Trophoblast cell (in vitro differentiated cells and primary cell): ENCODE measurements around the gene POU5F1.
"Not testable (repeated sequence)": the region's sequence is repeated elsewhere in the genome, so short reads cannot be mapped to it uniquely, and the experiment has no call there.

Experiments used
- DNase-seq, 2 donors: peaks; one replicate each; pipeline ENCODE4 v3.0.0-alpha.2; 2016
- H2AFZ ChIP-seq: 2 replicates; pipeline ENCODE4 v1.6.1; 2013; ENCODE audit warnings: low read length, moderate library complexity, mild to moderate bottlenecking; ENCODE audit not compliant: insufficient read depth, poor library complexity
- H2AK5ac ChIP-seq: 2 replicates; pipeline ENCODE4 v1.6.1; 2013; ENCODE audit warnings: mild to moderate bottlenecking, low read length
- H2BK120ac ChIP-seq: 2 replicates; pipeline ENCODE4 v1.6.1; 2013; ENCODE audit warnings: low read length, mild to moderate bottlenecking, moderate library complexity; ENCODE audit not compliant: insufficient read depth, poor library complexity
- H2BK12ac ChIP-seq: 2 replicates; pipeline ENCODE4 v1.6.1; 2013; ENCODE audit warnings: mild to moderate bottlenecking, low read length, moderate library complexity
- H2BK5ac ChIP-seq: 2 replicates; pipeline ENCODE4 v1.6.1; 2013; ENCODE audit warnings: low read length, low read depth, moderate library complexity, mild to moderate bottlenecking; ENCODE audit not compliant: poor library complexity
- H3K14ac ChIP-seq: 2 replicates; pipeline ENCODE4 v1.6.1; 2013; ENCODE audit warnings: mild to moderate bottlenecking, low read length
- H3K18ac ChIP-seq: 2 replicates; pipeline ENCODE4 v1.6.1; 2013; ENCODE audit warnings: mild to moderate bottlenecking, low read length
- H3K23ac ChIP-seq: 2 replicates; pipeline ENCODE4 v1.6.1; 2013; ENCODE audit warnings: low read length
- H3K27ac ChIP-seq: 2 replicates; pipeline ENCODE4 v1.5.1; 2013; ENCODE audit warnings: low read depth, mild to moderate bottlenecking, inconsistent platforms, low read length, moderate library complexity
- H3K27me3 ChIP-seq: 2 replicates; pipeline ENCODE4 v1.6.1; 2013; ENCODE audit warnings: inconsistent platforms, mild to moderate bottlenecking, low read length, moderate library complexity; ENCODE audit not compliant: insufficient read depth
- H3K36me3 ChIP-seq, 2 experiments: 1 replicate in 1 of 2; 2 replicates in 1 of 2; pipeline ENCODE4 v1.6.1; 2013; ENCODE audit warnings: low read length in 2 of 2, mild to moderate bottlenecking in 2 of 2, moderate library complexity in 1 of 2; ENCODE audit not compliant: insufficient read depth in 2 of 2, control insufficient read depth in 1 of 2
- H3K4ac ChIP-seq: 2 replicates; pipeline ENCODE4 v1.6.1; 2013; ENCODE audit warnings: low read depth, mild to moderate bottlenecking, low read length, moderate library complexity
- H3K4me1 ChIP-seq, 2 experiments: 1 replicate in 1 of 2; 2 replicates in 1 of 2; pipeline ENCODE4 v1.6.1; 2013; ENCODE audit warnings: low read length in 2 of 2, mild to moderate bottlenecking in 2 of 2, moderate library complexity in 1 of 2; ENCODE audit not compliant: insufficient read depth in 2 of 2, control insufficient read depth in 1 of 2
- H3K4me2 ChIP-seq: 2 replicates; pipeline ENCODE4 v1.6.1; 2013; ENCODE audit warnings: inconsistent platforms, mild to moderate bottlenecking, low read length, moderate library complexity
- H3K4me3 ChIP-seq: 2 replicates; pipeline ENCODE4 v1.5.1; 2013; ENCODE audit warnings: mild to moderate bottlenecking, low read depth, low read length, inconsistent platforms
- H3K79me1 ChIP-seq: one replicate; pipeline ENCODE4 v1.6.1; 2013; ENCODE audit warnings: low read length
- H3K79me2 ChIP-seq: 2 replicates; pipeline ENCODE4 v1.6.1; 2013; ENCODE audit warnings: low read length, mild to moderate bottlenecking; ENCODE audit not compliant: control insufficient read depth, insufficient read depth, poor library complexity
- H3K9ac ChIP-seq: 2 replicates; pipeline ENCODE4 v1.6.1; 2013; ENCODE audit warnings: mild to moderate bottlenecking, low read length
- H3K9me3 ChIP-seq: 2 replicates; pipeline ENCODE4 v1.6.1; 2013; ENCODE audit warnings: low read depth, mild to moderate bottlenecking, control low read depth, inconsistent platforms, low read length; ENCODE audit not compliant: insufficient read depth
- H4K12ac ChIP-seq: 2 replicates; pipeline ENCODE4 v1.6.1; 2013; ENCODE audit warnings: low read depth, mild to moderate bottlenecking, low read length, moderate library complexity
- H4K8ac ChIP-seq: 2 replicates; pipeline ENCODE4 v1.6.1; 2013; ENCODE audit warnings: low read depth, mild to moderate bottlenecking, low read length, moderate library complexity
- H4K91ac ChIP-seq: one replicate; pipeline ENCODE4 v1.6.1; 2013; ENCODE audit warnings: low read depth, mild to moderate bottlenecking, low read length, moderate library complexity
- WGBS: extraction: QIAGEN DNeasy Blood & Tissue Kit; methylation state at CpG from one replicate; pipeline ENCODE4 v1.1.7; 2013; ENCODE audit warnings: missing lambda C conversion rate; ENCODE audit not compliant: insufficient read length, insufficient coverage; ENCODE audit errors: extremely low coverage; 5-methylcytosine and 5-hydroxymethylcytosine counted together

Gene POU5F1

DNA sequence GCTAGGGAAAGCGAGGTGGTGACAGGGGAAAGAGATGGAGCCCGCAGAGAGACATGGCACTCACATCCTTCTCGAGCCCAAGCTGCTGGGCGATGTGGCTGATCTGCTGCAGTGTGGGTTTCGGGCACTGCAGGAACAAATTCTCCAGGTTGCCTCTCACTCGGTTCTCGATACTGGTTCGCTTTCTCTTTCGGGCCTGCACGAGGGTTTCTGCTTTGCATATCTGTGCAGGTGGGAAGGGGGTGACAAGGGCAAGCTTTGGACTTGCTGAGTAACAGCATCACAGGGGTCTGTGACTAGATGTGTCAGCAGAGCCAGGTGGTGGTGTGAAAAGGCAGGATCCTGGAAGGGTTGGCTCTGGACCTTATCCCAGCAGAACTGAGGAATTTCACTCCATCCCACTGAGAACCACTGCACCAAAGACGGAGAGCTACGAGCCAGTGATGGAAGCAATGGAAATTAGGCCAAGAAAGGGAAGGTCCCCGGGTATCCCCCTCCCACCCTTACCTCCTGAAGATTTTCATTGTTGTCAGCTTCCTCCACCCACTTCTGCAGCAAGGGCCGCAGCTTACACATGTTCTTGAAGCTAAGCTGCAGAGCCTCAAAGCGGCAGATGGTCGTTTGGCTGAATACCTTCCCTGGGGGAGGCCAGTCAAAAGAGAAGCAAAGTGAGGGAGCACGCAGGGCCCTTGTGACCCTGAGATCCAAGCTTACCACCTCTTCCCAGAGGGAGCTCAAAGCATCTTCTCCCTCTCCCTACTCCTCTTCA is 5.2 kb downstream of the POU5F1 start:
- not testable (repeated sequence) for H3K27ac ChIP-seq, H3K79me2 ChIP-seq, H3K4me3 ChIP-seq, H3K23ac ChIP-seq, H3K9ac ChIP-seq, H3K9me3 ChIP-seq, H4K12ac ChIP-seq, H2BK12ac ChIP-seq, H3K14ac ChIP-seq, H4K91ac ChIP-seq, H3K4ac ChIP-seq, H2AK5ac ChIP-seq, H2AFZ ChIP-seq, H2BK5ac ChIP-seq, H4K8ac ChIP-seq, DNase-seq, H3K79me1 ChIP-seq, H3K4me2 ChIP-seq, H3K18ac ChIP-seq, H2BK120ac ChIP-seq, H3K4me1 ChIP-seq, H3K27me3 ChIP-seq
- WGBS: no CpG with 5 or more reads among the region's 17 CpGs
- H3K36me3 ChIP-seq: peaks cover 11% of the 10 kb centered on the region in 2 experiments

GRCh38 chr6:31164475-31165063 is 5.9 kb downstream of the POU5F1 start:
- H4K12ac ChIP-seq, H3K4me1 ChIP-seq, H2AK5ac ChIP-seq, H3K79me2 ChIP-seq, H3K79me1 ChIP-seq, H3K27me3 ChIP-seq, H3K27ac ChIP-seq, H3K4me3 ChIP-seq, H3K9me3 ChIP-seq, H2BK5ac ChIP-seq, H3K14ac ChIP-seq, H3K4ac ChIP-seq, H4K91ac ChIP-seq, H3K18ac ChIP-seq, H3K4me2 ChIP-seq, H3K23ac ChIP-seq, H3K9ac ChIP-seq, H4K8ac ChIP-seq, H2AFZ ChIP-seq, DNase-seq, H2BK120ac ChIP-seq, H2BK12ac ChIP-seq: not testable (repeated sequence)
- no CpG with 5 or more reads among the region's 9 CpGs for WGBS
- peaks cover 11% of the 10 kb centered on the region in 2 experiments for H3K36me3 ChIP-seq

GRCh38 chr6:31163922-31164321 is 6.6 kb downstream of the POU5F1 start:
- Histone ChIP-seq H2BK5ac (no peak overlapping the region), H2AFZ (no peak overlapping the region), H3K27ac (no peak overlapping the region), H3K23ac (no peak overlapping the region), H3K27me3 (no peaks in the 10 kb centered on the region), H3K4me2 (no peak overlapping the region), H3K79me2 (no peaks in the 10 kb centered on the region), H2BK120ac (no peak overlapping the region), H2AK5ac (no peak overlapping the region), H2BK12ac (no peak overlapping the region), H3K36me3 (peaks cover 11% of the 10 kb centered on the region in 2 experiments), H3K4me3 (no peak overlapping the region), H4K91ac (no peak overlapping the region), H4K8ac (no peak overlapping the region), H3K18ac (no peak overlapping the region), H3K14ac (no peak overlapping the region), H4K12ac (no peak overlapping the region), H3K79me1 (no peaks in the 10 kb centered on the region), H3K9ac (no peak overlapping the region), H3K9me3 (peaks cover 2% of the 10 kb centered on the region), H3K4me1 (peaks cover 10 to 12% of the 10 kb centered on the region in 2 experiments), H3K4ac (no peak overlapping the region)
- DNase-seq: no peak

- peaks cover 7 to 9% of the 10 kb centered on the region in 2 experiments for H3K4me1 ChIP-seq
- H3K9ac ChIP-seq: no peak overlapping the region
- H3K14ac ChIP-seq: no peak overlapping the region
- H3K18ac ChIP-seq: no peak overlapping the region
- H2BK12ac ChIP-seq: no peak overlapping the region
- no peak overlapping the region for H2AK5ac ChIP-seq
- no peak overlapping the region for H2BK5ac ChIP-seq
- no CpG with 5 or more reads among the region's 13 CpGs for WGBS
- no peaks in the 10 kb centered on the region for H3K27me3 ChIP-seq
- H4K8ac ChIP-seq: no peak overlapping the region
- DNase-seq: no peak
- peaks cover 2% of the 10 kb centered on the region for H3K79me2 ChIP-seq
- H4K12ac ChIP-seq: no peak overlapping the region
- no peak overlapping the region for H3K4me2 ChIP-seq
- H3K36me3 ChIP-seq: peaks cover 11% of the 10 kb centered on the region in 2 experiments
- no peak overlapping the region for H4K91ac ChIP-seq
- H3K79me1 ChIP-seq: peaks cover 4% of the 10 kb centered on the region
- no peak overlapping the region for H2AFZ ChIP-seq
- no peaks in the 10 kb centered on the region for H3K9me3 ChIP-seq
- H2BK120ac ChIP-seq: no peak overlapping the region
- no peak overlapping the region for H3K23ac ChIP-seq
- H3K4me3 ChIP-seq: no peak overlapping the region
- H3K27ac ChIP-seq: no peak overlapping the region
- H3K4ac ChIP-seq: no peak overlapping the region
Measured at GRCh38 chr6:31162463-31163165, 7.9 kb downstream of the POU5F1 start.
